ENCODE data around the gene PCID2.
"Not testable (repeated sequence)": the region's sequence is repeated elsewhere in the genome, so short reads cannot be mapped to it uniquely, and the experiment has no call there.

Gene PCID2

DNA sequence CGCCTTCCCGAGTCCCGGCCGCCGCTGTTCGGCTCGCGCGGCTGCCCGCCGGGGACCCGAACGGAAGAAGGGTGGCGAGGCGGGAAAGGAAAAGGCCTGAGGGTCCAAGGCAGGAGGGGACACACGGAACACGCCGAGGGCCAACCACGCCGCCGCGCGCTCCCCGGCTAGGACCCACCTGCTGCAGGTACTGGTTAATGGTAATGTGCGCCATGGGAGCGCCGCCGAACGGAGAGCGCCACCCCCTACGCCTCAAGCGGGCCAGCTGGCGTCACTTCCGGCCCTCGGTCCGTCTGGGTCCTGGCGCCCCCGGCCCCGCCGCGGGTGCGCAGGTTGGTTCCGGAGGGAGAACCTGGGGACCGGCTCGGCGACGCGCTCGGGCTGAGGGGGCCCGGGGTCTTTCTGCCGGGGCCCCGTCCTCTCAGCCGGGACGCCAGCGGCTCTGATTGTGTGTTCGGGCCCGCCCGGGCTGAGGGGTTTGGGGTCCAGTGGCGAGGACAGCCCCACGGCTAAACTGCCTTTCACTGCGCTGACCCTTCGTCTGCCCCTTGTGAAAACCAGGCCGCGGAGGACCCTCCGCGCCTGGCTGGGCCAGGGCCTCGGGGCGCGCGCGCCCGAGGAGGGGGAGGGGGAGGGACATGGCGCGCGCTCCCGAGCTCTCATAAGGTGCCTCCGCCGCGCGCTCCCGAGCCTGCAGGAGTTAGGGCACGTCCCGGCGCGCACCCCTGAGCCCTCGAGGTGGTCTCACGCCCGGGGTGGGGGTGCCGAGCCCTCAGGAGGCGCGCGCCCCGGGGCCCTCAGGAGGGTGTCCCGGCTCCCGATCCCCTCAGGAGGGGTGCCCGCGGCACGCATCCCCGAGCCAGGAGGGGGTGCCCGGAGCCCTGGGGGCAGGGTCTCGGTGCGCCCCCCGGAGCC, at the start of gene PCID2:
PCID2 (minus strand) TSS at position 249 of the 915 bp plus-strand sequence; CDS start at position 214, 35 bp downstream.
- peak; percentile 63 for DNase-seq

- not testable (repeated sequence) for DNase-seq
These were observed 49.4 kb upstream of the PCID2 start for GRCh38 chr13:113257908-113258307.

DNA sequence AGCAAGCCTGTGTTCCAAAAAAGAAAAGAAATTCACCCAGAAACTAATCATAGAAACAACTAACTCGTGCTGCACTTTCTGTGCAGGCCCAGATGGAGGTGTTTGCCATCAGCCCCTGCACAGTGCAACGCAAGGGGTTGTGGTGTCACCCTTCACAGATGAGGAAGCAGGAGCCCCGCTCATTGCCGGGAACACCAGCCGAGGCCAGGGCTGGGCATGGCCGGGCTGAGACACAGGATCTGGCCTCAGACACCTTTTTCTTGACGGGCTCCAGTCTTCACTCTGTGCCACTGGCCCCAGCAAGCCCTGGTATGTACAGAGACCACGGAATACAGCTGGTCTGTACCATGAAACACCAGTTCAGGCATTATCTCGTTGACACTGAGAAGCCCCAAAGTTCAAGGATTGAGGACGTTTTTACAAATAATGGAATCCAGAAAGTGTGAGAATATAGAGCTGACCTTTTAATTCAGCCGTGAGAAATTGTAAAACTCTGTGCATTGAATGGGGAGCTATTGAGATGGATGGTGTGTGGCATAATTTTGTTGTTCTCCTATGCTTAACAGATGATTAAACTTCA, 44.1 kb upstream of the PCID2 start:
- DNase-seq, result no peak

GRCh38 chr13:113245849-113246796, 37.7 kb upstream of the PCID2 start:
- DNase-seq, result no peak

DNA sequence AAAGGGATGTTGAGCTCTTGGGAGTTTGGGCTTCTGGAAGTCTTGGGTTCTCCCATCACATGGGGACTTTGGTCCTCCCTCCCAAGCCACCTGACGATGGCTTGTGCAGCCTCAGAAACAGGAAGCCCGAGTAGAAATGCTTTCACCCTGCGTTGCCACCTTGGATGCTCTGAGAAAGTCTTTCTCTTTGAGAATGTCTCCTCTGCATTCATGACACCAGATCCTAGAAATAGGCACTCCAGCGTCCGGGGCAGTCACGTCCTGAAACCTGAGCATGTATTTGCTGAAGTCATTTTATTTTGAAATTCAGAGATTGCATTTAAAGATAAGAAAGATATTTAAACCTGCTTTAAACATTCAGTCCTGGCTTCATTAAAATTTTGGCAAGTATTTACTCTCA, 35.4 kb upstream of the PCID2 start:
- DNase-seq, result no peak

DNA sequence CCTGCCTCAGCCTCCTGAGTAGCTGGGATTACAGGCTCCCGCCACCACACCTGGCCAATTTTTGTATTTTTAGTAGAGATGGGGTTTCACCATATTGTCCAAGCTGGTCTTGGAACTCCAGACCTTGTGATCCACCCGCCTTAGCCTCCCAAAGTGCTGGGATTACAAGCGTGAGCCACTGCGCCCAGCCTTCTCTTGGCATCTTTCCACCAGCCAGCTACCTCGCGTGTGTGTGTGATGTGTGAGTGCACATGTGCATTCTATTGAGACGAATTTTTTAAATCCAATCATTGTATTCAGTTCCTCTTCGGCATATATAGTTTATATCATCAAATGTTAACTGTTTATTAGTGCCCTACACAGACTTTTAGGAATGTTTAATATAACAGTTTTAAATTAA, 33.2 kb upstream of the PCID2 start:
- DNase-seq, result not testable (repeated sequence)

DNA sequence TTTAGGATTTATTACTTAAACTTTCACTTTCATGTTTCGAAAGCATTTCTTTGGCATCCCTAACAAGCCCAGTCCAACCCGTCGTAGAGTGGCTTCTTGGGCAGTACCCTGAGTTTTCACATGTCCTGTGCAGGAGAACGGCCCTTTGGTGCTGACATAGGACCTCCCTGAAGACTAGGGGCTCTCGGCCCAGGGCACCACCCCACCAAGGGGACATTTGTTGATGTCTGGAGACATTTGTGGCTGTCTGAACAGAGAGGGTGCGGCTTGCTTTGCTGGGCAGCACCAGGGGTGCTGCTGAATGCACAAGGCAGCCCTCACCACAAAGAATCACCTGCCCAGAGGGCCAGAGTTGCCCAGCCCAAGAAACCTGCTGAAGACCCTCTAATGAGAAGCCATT, 31.5 kb upstream of the PCID2 start:
- DNase-seq, result no peak

DNA sequence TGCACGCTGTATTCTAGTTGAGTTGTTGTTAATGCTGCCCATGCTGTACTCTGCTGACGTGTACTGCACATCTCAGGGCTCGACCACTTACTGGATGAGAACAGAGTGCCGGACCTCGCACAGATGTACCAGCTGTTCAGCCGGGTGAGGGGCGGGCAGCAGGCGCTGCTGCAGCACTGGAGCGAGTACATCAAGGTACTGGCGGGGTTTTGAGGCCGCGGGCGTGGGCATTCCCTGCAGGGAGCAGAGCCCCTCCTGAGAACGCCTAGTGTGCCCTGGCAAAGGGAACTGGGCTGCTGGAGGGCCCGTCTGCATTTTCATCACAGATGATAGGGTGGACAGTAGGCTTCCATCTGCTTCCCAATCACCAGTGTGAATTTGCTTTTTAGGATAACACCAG, 30.9 kb upstream of the PCID2 start:
- DNase-seq, result no peak

GRCh38 chr13:113238536-113238935, 30.1 kb upstream of the PCID2 start:
- no peak for DNase-seq

DNA sequence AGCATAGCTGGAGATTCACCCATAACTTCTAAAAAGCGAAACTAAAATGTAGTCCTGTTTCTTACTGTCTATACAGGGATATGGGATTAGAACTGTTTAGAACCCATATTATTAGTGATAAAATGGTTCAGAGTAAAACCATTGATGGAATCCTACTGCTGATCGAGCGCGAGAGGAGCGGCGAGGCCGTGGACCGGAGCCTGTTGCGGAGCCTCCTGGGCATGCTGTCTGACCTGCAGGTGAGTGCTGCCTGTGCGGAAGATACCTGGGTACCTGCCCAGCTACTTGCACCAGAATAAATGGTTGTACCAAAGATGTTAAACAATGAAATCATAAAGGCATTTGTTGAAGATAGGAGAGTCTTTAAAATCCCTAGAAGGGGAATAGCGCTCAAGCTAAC, 24.6 kb upstream of the PCID2 start:
- DNase-seq, result no peak

DNA sequence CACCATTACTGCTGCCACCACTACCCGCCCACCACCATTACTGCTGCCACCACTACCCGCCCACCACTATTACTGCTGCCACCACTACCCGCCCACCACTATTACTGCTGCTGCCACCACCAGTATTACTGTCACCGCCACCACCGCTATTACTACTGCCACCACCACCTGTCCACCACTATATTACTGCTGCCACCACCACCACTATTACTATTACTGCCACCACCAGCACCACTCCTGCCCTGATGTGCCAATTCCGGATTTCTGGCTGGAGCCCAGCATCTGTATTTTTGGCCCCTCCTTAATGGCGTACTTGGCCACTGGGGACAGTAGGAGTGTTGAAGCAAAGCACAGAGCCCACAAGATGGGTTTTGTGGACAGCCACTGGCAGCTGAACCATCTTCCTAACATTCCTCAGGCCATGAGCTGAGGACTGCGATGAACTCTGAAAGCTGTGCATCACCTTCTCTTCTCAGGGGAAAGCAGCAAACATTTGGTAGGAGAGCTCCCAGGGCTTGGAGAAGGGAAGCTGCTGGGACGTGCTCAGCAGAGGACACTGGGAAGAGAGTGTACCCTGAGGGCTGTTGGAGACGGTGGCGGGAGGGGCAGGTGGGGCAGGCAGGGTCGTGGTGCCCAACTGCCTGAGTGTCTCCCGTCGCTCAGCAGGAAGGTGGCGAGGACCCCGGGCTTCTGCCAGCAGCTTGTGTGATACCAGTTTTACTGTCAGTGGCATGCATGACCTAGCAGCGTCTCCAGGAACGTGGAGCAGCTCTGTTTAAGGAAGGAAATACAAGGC, 23.9 kb upstream of the PCID2 start:
- DNase-seq, result no peak

DNA sequence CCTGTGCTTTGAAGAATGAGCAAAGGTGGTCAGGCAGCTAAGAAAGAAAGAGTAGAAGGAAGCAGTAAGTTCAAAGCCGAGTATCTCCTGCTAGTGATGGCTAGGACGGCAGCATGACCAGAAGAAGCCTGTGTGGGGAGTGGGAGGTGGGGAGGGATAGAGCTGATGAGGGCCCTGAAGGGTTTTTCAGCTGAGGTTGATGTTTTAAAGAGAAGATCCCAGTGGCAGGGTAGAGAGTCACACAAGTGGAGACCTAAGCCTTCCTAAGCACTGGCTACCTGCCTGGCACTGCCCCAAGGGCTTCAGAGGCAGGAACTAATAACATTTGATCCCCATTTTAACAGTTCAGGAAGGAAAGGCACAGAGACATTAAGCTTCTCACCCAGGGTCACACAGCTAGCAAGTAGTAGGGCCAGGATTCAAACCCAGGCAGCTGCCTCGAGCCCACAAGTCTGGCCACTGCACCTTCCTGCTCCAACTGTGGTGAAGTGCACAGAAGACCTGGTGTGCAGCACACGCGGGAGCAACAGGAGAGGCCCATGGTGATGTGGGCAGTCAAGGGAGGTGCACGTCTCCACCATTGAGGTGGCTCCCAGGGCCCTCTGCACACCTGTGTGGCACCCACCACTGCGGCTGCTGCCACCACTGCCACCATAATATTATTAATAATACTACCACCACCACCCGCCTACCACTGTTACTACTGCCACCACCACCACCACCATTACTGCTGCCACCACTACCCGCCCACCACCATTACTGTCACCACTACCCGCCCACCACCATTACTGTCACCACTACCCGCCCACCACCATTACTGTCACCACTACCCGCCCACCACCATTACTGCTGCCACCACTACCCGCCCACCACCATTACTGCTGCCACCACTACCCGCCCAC, 23.1 kb upstream of the PCID2 start:
- no peak for DNase-seq

GRCh38 chr13:113229791-113230190, 21.3 kb upstream of the PCID2 start:
- no peak for DNase-seq

- DNase-seq, result no peak
These were observed 20.7 kb upstream of the PCID2 start for GRCh38 chr13:113229161-113229560.

GRCh38 chr13:113226873-113227450, 18.5 kb upstream of the PCID2 start:
- DNase-seq, result no peak

GRCh38 chr13:113225515-113225914, 17.0 kb upstream of the PCID2 start:
- no peak for DNase-seq

DNA sequence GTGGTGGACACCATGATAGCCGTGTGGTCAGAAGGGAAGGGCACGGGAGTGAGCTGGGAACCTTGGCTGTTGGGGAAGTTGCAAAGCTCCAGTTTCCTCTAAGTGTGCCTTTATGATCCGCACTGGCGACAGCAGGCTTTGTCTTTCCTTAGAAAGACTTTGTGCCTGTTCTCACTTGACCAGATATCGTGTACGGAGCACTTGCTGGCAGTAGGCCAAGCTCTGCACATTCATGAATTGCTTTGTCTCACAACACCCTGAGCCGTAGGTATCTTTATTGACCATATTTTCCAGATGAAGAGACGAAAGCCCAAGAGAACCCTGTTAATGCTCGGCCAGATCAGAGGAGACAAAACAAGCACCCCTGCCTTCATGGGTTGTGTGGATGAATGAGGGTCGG, 16.0 kb upstream of the PCID2 start:
- no peak for DNase-seq

DNA sequence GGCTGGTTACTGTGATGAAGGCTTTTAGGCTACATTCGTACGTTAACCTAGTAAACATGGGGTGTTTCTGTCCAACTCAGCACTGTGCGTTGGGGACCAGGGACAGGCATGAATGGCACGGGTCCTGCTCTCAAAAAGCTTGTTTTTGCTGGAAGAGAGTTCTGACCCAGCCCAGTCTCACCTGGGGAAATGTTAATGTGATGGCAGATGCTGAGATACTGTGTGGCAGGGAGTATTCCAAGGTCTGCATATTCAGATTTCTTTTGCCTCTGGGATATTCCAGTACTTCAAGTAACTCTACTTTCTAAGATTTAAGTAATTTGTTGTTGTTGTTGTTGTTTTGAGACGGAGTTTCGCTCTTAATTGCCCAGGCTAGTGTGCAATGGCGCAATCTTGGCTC, 14.6 kb upstream of the PCID2 start:
- no peak for DNase-seq

DNA sequence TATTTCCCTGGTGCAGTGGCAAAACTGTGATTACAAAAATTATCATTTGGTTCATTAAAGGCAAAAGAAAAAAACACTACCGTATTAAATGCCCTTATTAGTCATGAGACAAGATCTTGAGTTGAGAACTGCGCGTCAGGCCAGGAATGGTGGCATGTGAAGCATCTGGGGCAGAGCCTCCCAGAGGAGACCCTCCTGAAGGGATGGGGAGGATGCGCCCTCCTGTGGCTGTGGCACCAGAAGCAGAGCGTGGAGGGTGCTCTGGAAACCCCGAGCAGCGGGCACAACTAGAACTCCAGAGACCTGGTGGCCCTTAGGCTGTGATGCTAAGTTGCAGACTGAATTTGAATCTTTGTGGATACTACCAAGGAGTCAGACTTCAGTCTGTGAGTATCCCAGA, 12.4 kb upstream of the PCID2 start:
- DNase-seq, result no peak

DNA sequence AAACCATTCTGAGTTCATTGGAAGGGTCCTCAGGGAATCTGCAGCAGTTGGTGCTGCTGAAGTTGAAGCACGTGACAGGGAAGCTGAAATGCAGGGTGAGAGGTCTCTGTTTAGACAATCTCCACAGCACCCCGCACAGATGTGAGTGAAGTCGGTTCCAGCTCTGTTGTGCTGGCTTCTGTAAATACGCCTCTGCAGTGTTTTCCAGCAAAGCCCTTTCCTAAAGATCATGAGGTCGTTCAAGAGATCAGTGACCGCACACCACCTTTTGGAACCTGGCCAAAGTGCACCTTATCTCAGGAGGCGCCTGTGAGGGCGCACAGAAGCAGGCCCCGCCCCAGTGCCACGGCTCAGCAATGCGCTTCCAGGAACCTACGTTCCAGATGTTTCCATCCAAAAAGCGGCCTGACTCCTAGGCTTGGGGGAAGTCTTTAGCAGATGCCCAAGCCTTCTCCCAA, 11.7 kb upstream of the PCID2 start:
- DNase-seq, result no peak

All from GF-D8 (cell line).